Measurements from ENCODE around the gene F8.

Gene F8

GRCh38 chrX:155056471-155056870 lies 33.9 kb upstream of the F8 start:
- Histone ChIP-seq H3K4me1 (ENCODE audit: control insufficient read depth, insufficient read depth, low read length) (no peaks in the 10 kb centered on the region), H3K4me3 (ENCODE audit: low read depth, low read length) (no peak overlapping the region), H3K9me3 (ENCODE audit: control insufficient read depth, insufficient read depth, low read depth, low read length) (no peaks in the 10 kb centered on the region), H3K27ac (ENCODE audit: extremely low read depth, low read depth, low read length) (no peak overlapping the region), H3K36me3 (ENCODE audit: control insufficient read depth in 2 of 2, insufficient read depth in 1 of 2, low read length in 2 of 2) (peaks cover 7 to 34% of the 10 kb centered on the region in 2 experiments)
- ChIA-PET CTCF (interaction anchor here (0.7 to 5.0 kb wide), 17 partner anchors 8 to 139 kb away, joined by 3 to 67 read pairs (median 4); partner anchors contain the start of gene FUNDC2), POLR2A (no interaction called here)
- TF ChIP-seq MZF1 (tag by site-specific recombination; IDR thresholded peaks at IDR 0.05; ENCODE audit: borderline replicate concordance) (no peak), ZNF211 (tag by site-specific recombination; IDR thresholded peaks at IDR 0.05; ENCODE audit: low read depth) (no peak), ZNF544 (tag by site-specific recombination; IDR thresholded peaks at IDR 0.05) (no peak), ZNF19 (tag by site-specific recombination; IDR thresholded peaks at IDR 0.05; ENCODE audit: low read depth) (no peak), ZNF600 (tag by site-specific recombination; IDR thresholded peaks at IDR 0.05) (no peak), BCL6B (tag by site-specific recombination; IDR thresholded peaks at IDR 0.05) (no peak), ZNF239 (tag by site-specific recombination; IDR thresholded peaks at IDR 0.05) (no peak), SALL2 (tag by site-specific recombination; IDR thresholded peaks at IDR 0.05; ENCODE audit: borderline replicate concordance) (no peak), ZNF529 (tag by site-specific recombination; IDR thresholded peaks at IDR 0.05; ENCODE audit: insufficient replicate concordance) (no peak), ZNF654 (tag by site-specific recombination; IDR thresholded peaks at IDR 0.05; ENCODE audit: low read depth) (no peak), ZNF423 (tag by site-specific recombination; IDR thresholded peaks at IDR 0.05) (no peak), ZXDB (tag by site-specific recombination; IDR thresholded peaks at IDR 0.05) (no peak), ZNF157 (tag by site-specific recombination; IDR thresholded peaks at IDR 0.05) (no peak)
- TF ChIP-seq, protein P1, sequence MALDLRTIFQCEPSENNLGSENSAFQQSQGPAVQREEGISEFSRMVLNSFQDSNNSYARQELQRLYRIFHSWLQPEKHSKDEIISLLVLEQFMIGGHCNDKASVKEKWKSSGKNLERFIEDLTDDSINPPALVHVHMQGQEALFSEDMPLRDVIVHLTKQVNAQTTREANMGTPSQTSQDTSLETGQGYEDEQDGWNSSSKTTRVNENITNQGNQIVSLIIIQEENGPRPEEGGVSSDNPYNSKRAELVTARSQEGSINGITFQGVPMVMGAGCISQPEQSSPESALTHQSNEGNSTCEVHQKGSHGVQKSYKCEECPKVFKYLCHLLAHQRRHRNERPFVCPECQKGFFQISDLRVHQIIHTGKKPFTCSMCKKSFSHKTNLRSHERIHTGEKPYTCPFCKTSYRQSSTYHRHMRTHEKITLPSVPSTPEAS (tag by site-specific recombination; IDR thresholded peaks at IDR 0.05) = no peak
- TF ChIP-seq, protein P2, sequence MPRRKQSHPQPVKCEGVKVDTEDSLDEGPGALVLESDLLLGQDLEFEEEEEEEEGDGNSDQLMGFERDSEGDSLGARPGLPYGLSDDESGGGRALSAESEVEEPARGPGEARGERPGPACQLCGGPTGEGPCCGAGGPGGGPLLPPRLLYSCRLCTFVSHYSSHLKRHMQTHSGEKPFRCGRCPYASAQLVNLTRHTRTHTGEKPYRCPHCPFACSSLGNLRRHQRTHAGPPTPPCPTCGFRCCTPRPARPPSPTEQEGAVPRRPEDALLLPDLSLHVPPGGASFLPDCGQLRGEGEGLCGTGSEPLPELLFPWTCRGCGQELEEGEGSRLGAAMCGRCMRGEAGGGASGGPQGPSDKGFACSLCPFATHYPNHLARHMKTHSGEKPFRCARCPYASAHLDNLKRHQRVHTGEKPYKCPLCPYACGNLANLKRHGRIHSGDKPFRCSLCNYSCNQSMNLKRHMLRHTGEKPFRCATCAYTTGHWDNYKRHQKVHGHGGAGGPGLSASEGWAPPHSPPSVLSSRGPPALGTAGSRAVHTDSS (tag by site-specific recombination; IDR thresholded peaks at IDR 0.05) = no peak

DNA sequence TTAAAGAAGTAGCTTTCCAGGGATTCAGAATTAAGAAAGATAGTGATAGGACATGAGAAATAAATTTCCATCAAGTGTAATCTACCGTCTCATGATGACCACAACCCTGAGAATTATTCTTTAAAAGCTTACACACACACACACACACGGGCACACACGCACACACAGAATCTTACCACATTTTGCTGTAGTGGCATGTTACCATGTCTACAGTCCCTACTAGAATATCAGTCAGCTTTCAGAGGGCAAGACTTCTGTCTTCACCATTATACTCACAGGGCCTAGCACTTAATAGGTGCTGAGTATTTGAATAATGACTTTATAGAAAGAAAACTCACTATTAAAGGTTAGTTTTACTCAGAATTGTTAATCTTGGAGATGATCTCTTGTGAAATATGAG lies 33.0 kb upstream of the F8 start:
- H3K27ac ChIP-seq (ENCODE audit: extremely low read depth, low read depth, low read length) = no peak overlapping the region
- no peak overlapping the region for H3K4me3 ChIP-seq (ENCODE audit: low read depth, low read length)
- peaks cover under 1 to 30% of the 10 kb centered on the region in 2 experiments for H3K36me3 ChIP-seq (ENCODE audit: control insufficient read depth in 2 of 2, insufficient read depth in 1 of 2, low read length in 2 of 2)
- ChIA-PET CTCF (interaction anchor here (0.6 to 5.0 kb wide), 4 partner anchors 9 to 138 kb away, joined by 3 to 67 read pairs (median 18); no protein-coding TSS in a partner anchor), POLR2A (no interaction called here)
- TF ChIP-seq, protein P3, sequence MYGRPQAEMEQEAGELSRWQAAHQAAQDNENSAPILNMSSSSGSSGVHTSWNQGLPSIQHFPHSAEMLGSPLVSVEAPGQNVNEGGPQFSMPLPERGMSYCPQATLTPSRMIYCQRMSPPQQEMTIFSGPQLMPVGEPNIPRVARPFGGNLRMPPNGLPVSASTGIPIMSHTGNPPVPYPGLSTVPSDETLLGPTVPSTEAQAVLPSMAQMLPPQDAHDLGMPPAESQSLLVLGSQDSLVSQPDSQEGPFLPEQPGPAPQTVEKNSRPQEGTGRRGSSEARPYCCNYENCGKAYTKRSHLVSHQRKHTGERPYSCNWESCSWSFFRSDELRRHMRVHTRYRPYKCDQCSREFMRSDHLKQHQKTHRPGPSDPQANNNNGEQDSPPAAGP (tag by site-specific recombination; IDR thresholded peaks at IDR 0.05) = no peak
- TF ChIP-seq ZNF792 (tag by site-specific recombination; IDR thresholded peaks at IDR 0.05) = no peak
- TF ChIP-seq, protein P4, sequence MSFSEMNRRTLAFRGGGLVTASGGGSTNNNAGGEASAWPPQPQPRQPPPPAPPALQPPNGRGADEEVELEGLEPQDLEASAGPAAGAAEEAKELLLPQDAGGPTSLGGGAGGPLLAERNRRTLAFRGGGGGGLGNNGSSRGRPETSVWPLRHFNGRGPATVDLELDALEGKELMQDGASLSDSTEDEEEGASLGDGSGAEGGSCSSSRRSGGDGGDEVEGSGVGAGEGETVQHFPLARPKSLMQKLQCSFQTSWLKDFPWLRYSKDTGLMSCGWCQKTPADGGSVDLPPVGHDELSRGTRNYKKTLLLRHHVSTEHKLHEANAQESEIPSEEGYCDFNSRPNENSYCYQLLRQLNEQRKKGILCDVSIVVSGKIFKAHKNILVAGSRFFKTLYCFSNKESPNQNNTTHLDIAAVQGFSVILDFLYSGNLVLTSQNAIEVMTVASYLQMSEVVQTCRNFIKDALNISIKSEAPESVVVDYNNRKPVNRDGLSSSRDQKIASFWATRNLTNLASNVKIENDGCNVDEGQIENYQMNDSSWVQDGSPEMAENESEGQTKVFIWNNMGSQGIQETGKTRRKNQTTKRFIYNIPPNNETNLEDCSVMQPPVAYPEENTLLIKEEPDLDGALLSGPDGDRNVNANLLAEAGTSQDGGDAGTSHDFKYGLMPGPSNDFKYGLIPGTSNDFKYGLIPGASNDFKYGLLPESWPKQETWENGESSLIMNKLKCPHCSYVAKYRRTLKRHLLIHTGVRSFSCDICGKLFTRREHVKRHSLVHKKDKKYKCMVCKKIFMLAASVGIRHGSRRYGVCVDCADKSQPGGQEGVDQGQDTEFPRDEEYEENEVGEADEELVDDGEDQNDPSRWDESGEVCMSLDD (tag by site-specific recombination; IDR thresholded peaks at IDR 0.05) = no peak
- H3K4me1 ChIP-seq (ENCODE audit: control insufficient read depth, insufficient read depth, low read length) = no peaks in the 10 kb centered on the region
- H3K9me3 ChIP-seq (ENCODE audit: control insufficient read depth, insufficient read depth, low read depth, low read length) = no peaks in the 10 kb centered on the region

All from HEK293 (cell line).